Activated CD8-positive, alpha-beta memory T cell treated with anti-CD3 and anti-CD28 coated beads, Interleukin-2, amount 50 U/mL, for 4 hours (primary cell): Measurements from ENCODE around the gene ITGA4.

Source experiments
- DNase-seq: peaks from one replicate; pipeline ENCODE4 v3.0.0-alpha.2; 2020

Gene ITGA4

GRCh38 chr2:181576431-181576830 lies 119.2 kb downstream of the ITGA4 start:
- DNase-seq, result no peak

- DNase-seq, result no peak
Measured at GRCh38 chr2:181578829-181579228, 121.6 kb downstream of the ITGA4 start.

GRCh38 chr2:181581534-181581933 lies 124.3 kb downstream of the ITGA4 start:
- DNase-seq, result no peak

GRCh38 chr2:181585732-181586131 lies 128.5 kb downstream of the ITGA4 start:
- no peak for DNase-seq
